HEK293T (cell line): ENCODE measurements around the gene SYCE1L.

Experiments used
- CTCF ChIA-PET: fragments of 350-600 bp; formaldehyde crosslinking; extraction: SDS; loops from one replicate; lab custom pipeline; 2021; ENCODE audit warnings: antibody characterized with exemption, inconsistent platforms; lab: Yijun Ruan, JAX
- POLR2A ChIA-PET: fragments of 350-600 bp; formaldehyde crosslinking; extraction: SDS; loops from one replicate; lab custom pipeline; 2020; ENCODE audit warnings: antibody characterized with exemption, inconsistent platforms; lab: Yijun Ruan, JAX
- DNase-seq: peaks from one replicate; pipeline ENCODE4 v3.0.0; 2012; ENCODE audit warnings: mixed read lengths; ENCODE audit errors: extremely low spot score
- ARNT ChIP-seq: fragments of 450-650 bp; IDR thresholded peaks from 2 replicates; pipeline ENCODE4 v1.6.1; 2017; ENCODE audit warnings: mild to moderate bottlenecking
- BHLHE40 ChIP-seq: fragments of 450-650 bp; IDR thresholded peaks from 2 replicates; pipeline ENCODE4 v1.6.1; 2016; ENCODE audit warnings: mild to moderate bottlenecking, moderate library complexity, borderline replicate concordance
- CTBP1 ChIP-seq: fragments of 450-650 bp; IDR thresholded peaks from 2 replicates; pipeline ENCODE4 v1.6.1; 2016; ENCODE audit warnings: borderline replicate concordance
- ELF4 ChIP-seq: fragments of 450-650 bp; IDR thresholded peaks from 2 replicates; pipeline ENCODE4 v1.6.1; 2017; ENCODE audit warnings: antibody characterized with exemption
- FOXA1 ChIP-seq: fragments of 450-650 bp; IDR thresholded peaks from 2 replicates; pipeline ENCODE4 v1.6.1; 2016; ENCODE audit warnings: mild to moderate bottlenecking
- FOXK2 ChIP-seq: fragments of 450-650 bp; IDR thresholded peaks from 2 replicates; pipeline ENCODE4 v1.6.1; 2016; ENCODE audit warnings: mild to moderate bottlenecking
- FOXM1 ChIP-seq: fragments of 450-650 bp; IDR thresholded peaks from 2 replicates; pipeline ENCODE4 v1.6.1; 2017; ENCODE audit warnings: mild to moderate bottlenecking, borderline replicate concordance
- HDGF ChIP-seq: fragments of 450-650 bp; IDR thresholded peaks from 2 replicates; pipeline ENCODE4 v1.6.1; 2017; ENCODE audit warnings: antibody characterized with exemption, borderline replicate concordance
- L3MBTL2 ChIP-seq: fragments of 450-650 bp; conservative IDR thresholded peaks from 2 replicates; pipeline ENCODE4 v1.6.1; 2016; ENCODE audit warnings: mild to moderate bottlenecking
- LEF1 ChIP-seq: fragments of 450-650 bp; IDR thresholded peaks from 2 replicates; pipeline ENCODE4 v1.6.1; 2017; ENCODE audit warnings: mild to moderate bottlenecking, borderline replicate concordance
- NFRKB ChIP-seq: fragments of 450-650 bp; IDR thresholded peaks from 2 replicates; pipeline ENCODE4 v1.6.1; 2016; ENCODE audit warnings: mild to moderate bottlenecking, moderate library complexity
- SP1 ChIP-seq: fragments of 450-650 bp; IDR thresholded peaks from 2 replicates; pipeline ENCODE4 v1.6.1; 2017
- SUZ12 ChIP-seq: fragments of 450-650 bp; IDR thresholded peaks from 2 replicates; pipeline ENCODE4 v1.6.1; 2016; ENCODE audit warnings: mild to moderate bottlenecking
- TARDBP ChIP-seq: fragments of 450-650 bp; IDR thresholded peaks from 2 replicates; pipeline ENCODE4 v1.6.1; 2016
- ZNF384 ChIP-seq: fragments of 450-650 bp; IDR thresholded peaks from 2 replicates; pipeline ENCODE4 v1.6.1; 2016
- TF ChIP-seq, protein P1 (sequence below): fragments of 450-650 bp; IDR thresholded peaks from 2 replicates; pipeline ENCODE4 v1.6.1; 2016

SYCE1L gene

DNA sequence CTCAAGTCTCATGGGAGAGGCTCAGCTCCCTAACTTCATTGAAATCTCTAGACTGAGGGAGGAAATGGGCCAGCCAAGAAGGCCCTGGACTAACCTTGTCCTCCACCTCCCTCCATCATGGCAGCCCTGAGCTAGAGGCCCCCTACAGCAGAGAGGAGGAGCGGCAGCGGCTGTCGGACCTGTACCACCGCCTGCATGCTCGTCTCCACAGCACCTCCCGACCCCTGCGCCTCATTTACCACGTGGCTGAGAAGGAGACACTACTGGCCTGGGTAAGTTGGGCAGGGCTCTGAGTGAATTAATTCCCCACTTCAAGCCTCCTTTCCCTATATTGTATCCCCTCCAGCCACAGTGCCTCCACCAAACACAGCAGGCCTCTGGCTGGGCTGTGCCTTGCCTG is 3.8 kb upstream of the SYCE1L start:
- TF ChIP-seq FOXM1 (no peak), L3MBTL2 (no peak), LEF1 (no peak), SP1 (no peak), NFRKB (no peak), CTBP1 (no peak), HDGF (no peak), FOXK2 (no peak), ELF4 (no peak), ZNF384 (no peak), ARNT (no peak), FOXA1 (no peak), BHLHE40 (no peak), TARDBP (no peak)
- TF ChIP-seq, protein P1, sequence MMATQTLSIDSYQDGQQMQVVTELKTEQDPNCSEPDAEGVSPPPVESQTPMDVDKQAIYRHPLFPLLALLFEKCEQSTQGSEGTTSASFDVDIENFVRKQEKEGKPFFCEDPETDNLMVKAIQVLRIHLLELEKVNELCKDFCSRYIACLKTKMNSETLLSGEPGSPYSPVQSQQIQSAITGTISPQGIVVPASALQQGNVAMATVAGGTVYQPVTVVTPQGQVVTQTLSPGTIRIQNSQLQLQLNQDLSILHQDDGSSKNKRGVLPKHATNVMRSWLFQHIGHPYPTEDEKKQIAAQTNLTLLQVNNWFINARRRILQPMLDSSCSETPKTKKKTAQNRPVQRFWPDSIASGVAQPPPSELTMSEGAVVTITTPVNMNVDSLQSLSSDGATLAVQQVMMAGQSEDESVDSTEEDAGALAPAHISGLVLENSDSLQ: no peak
- DNase-seq: no peak
- POLR2A ChIA-PET: no interaction called here
- CTCF ChIA-PET: no interaction called here

DNA sequence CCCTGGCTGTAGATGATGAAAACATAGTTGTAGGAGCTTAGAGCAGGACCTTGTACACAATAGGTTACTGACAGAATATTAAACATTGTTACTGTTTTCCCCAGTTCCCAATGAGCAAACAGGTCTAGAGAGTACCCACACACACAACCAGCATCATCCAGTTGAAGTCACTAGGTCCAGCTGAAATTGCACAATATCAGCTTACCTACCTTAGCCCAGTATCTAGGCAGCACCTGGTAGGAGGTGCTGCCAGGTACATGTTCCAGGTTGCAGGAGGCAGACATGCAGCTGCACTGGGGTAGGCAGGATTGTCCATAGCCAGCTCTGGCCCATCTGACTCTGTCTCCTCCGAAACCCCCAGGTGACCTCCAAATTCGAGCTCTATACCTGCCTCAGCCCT is 1.5 kb upstream of the SYCE1L start:
- CTCF ChIA-PET: no interaction called here
- POLR2A ChIA-PET: no interaction called here
- DNase-seq: no peak
- TF ChIP-seq CTBP1: no peak

DNA sequence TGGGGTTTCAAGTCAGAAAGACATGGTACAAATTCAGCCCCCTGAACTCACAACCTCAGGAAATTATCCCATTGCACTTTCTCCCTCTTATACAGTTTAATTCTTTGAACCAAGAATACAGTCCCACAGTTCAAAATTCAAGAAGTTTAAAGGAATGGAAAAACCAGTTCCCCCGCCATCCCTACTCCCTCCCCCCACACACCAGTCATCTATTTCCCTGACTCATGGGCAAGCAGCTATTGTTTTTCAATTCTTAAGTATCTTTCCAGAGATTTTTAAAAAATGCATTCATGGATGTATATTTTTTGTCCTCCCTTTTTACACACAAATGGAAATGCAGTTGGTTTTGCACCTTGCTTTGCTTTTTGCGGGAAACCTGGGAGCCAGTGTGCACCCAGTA is 7.3 kb downstream of the SYCE1L start:
- DNase-seq: no peak
- TF ChIP-seq, protein P1: no peak
- TF ChIP-seq FOXM1: no peak
- TF ChIP-seq ZNF384: no peak
- TF ChIP-seq ELF4: no peak
- TF ChIP-seq LEF1: no peak
- TF ChIP-seq FOXA1: no peak
- TF ChIP-seq L3MBTL2: no peak
- no peak for TF ChIP-seq BHLHE40
- no peak for TF ChIP-seq FOXK2
- no peak for TF ChIP-seq CTBP1
- TF ChIP-seq ARNT: no peak
- TF ChIP-seq HDGF: no peak
- no peak for TF ChIP-seq SUZ12
- no peak for TF ChIP-seq SP1
- no peak for TF ChIP-seq NFRKB
- TF ChIP-seq TARDBP: no peak
- ChIA-PET CTCF (no interaction called here), POLR2A (no interaction called here)

DNA sequence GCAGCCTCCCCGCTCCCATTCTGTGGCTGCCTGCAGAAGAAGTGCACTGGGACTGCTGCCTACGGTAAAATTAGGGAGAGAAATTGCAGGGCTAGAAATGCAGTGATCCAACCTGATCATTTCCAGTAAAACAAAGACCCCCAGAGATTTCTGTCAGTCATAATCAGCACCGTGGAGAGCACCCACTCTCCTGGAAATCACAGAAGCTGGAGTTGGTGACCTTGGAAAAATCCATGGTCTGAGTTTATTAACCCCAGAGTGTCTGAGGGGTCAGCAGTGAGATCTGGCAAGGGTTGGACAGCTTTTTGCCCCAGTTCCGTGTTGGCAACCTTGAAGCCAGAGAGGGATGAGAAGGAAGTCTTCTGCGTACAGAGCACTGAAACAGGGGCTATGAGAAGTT is 7.8 kb downstream of the SYCE1L start:
- TF ChIP-seq ZNF384 (no peak), ELF4 (no peak), FOXK2 (no peak), SP1 (no peak), CTBP1 (no peak), SUZ12 (no peak)
- POLR2A ChIA-PET: no interaction called here
- no peak for DNase-seq
- CTCF ChIA-PET: no interaction called here

DNA sequence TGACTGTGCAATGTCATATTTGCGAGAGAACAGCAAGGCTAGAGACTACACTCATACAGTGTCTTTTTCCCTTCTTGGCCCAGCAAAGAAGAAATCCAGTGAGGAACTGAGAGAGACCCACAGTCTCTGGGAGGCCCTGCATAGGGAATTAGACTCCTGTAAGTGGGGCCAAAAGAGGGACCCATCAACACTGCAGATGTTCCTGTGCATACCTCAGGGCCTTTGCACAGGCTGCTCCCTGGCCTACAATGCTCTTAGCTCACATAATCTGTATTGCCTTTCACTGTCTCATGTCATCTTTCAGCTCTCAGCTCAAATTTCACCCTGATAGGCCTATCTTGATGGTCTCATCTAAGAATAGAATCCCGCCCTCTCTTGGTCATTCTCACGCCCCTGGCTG is 9.2 kb downstream of the SYCE1L start:
- POLR2A ChIA-PET: no interaction called here
- no peak for DNase-seq
- CTCF ChIA-PET: no interaction called here
- TF ChIP-seq ELF4 (no peak), L3MBTL2 (no peak), LEF1 (no peak), ARNT (no peak), NFRKB (no peak), FOXM1 (no peak), FOXA1 (no peak), SP1 (no peak), BHLHE40 (no peak), TARDBP (no peak), HDGF (no peak), SUZ12 (no peak), FOXK2 (no peak), ZNF384 (no peak), CTBP1 (no peak)
- TF ChIP-seq, protein P1: no peak

DNA sequence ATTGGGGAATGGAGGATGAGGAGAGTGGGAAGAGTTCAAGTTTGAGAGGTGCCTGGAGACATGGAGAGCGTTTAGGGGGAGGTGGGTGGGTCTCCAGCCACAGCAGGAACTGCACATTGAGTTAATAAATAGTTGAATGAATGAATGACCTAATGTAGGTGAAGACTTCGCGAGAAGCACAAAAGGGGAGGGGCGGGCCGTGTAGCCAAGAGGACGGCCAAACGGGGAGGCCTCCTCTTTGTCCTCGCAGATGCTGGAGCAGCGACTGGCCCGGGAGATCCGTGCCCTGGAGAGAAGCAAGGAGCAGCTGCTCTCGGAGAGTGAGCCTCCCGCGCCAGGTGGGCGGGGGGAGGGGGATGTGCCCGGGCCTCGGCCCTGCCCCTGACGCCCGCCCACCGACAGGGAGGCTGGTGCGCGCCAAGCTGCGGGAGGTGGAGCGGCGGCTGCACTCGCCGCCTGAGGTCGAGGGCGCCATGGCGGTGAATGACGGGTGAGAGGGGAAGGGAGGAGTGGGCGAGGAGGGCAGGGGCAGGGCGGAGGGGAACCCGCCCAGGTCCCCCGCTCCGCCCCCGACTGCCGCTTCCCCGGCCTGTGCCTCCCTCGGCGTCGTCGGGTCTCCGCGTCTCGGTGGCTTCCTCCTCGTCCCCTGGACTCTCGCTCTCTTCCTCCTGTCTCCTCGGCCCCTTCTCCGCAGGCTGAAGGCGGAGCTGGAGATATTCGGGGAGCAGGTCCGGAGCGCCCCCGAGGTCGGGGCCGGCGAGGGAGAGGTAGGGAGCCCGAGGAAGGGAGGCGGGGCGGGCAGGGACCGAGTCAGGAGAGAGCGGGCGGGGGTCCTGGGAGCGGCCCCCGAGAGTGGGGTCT is 12.9 kb downstream of the SYCE1L start:
- ChIA-PET CTCF (interaction anchor here (0.6 kb wide), 1 partner anchor 737 kb away, joined by 3 read pairs; no protein-coding TSS in a partner anchor), POLR2A (interaction anchor here (1.5 to 1.7 kb wide), 2 partner anchors 9 to 16 kb away, joined by 4 to 6 read pairs; no protein-coding TSS in a partner anchor)
- peak; percentile 67 for DNase-seq
- TF ChIP-seq, protein P1: peak; percentile 14; the same call in 1 of the 2 replicates
- TF ChIP-seq L3MBTL2 (peak; percentile 71), SUZ12 (no peak), ARNT (no peak), ZNF384 (no peak), FOXA1 (no peak)
